Cerebellar nuclear complex (tissue), 1 donor: ENCODE results near the gene SYMPK.

Experiments used
- DNase-seq, 2 experiments: peaks; one replicate each; lab custom pipeline; 2025; lab: John Stamatoyannopoulos, UW

The SYMPK gene

DNA sequence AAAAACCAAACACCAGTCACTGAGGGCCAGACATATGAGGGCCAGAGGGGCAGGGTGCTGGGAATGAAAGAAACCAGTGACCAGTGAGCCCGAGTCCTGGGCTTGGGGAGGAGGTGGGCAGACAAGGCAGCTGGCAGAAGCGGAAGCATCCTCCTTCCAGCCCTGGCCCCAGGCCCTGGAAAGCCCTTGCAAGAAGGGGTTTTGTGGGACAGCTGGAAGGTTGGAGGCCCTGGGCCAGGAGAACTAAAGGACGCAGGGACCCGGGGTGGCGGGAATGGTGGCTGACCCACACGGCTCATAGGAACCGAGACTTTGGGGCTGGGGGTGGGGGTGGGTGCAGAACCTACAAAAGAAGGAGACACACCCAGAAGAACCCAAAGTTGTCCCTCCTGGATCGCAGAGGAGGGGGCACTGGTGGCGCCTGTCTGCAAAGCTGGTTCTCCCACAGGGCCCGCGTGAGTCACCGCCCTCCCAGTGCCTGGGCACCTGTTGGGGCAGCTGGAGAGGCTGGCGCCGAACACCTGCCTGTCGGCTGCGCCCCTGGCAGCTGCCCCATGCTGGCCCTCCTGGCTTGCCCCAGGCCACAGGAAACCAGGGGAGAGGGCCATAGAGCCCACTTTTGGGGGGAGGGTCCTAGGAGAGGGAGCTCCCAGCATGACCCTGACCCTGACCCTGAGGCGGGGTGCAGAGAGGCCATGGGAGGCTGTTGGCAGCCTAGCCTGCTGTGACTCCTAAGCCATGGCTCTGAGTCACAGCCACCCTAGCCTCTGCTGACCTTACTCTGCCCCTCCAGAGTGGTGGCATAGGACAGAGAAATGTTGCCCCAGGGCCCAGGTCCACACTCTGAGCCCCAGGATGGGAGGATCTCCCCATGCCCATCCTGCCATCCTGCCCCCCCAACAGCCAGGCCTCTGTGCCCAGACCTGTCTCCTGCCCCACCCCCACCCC is 81.5 kb downstream of the SYMPK start:
- no peak for DNase-seq

DNA sequence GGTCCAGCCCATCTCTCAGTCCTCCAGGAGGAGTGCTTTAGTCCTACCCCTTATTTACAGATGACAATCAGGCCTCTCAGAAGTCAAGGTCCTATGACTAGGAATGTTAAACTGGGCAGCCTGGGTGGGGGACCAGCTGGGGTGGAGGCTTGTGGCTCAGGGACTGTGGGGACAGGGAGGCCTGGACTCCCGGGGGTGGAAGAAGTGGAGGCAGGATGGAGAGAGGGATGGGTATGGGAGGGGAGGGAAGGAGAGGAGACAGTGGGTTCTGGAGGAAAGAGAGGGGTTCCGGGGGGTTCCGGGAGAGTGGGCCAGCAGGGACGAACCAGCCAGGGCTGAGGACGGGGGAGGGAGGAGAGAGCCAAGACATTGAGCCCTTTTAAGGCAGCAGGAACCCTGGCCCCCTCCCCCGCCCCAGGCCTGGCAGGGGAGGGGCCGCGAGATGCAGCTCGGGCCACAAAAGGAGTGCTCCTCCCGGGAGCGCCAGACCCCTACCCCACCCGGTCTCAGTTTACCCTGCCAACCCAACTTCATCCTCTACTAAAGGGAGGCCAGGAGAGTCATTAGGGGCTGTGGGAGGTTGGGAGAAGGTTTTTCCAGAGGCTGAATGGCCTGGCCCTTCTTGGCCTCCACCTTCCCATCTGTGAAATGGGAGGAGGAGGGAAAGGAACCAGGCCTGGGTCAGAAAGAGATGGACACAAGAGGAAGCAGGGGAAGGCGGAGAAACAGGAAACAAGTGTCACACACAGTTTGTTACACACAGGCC is 82.3 kb downstream of the SYMPK start:
- DNase-seq: no peak

DNA sequence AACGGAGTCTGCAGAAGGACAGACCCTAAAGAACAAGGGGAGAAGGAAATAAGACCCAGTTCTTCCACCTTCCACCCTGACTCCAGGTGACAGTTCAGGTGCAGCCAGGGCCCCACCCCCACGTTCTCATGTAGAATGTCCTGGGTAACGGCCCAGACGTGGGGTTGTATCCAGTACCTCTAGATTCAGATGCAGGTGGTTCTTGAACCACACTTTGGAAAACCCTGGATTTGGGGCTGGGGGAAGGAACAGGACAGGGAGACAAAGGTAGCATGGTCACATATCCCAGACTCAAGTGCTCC is 82.8 kb downstream of the SYMPK start:
- DNase-seq: no peak

DNA sequence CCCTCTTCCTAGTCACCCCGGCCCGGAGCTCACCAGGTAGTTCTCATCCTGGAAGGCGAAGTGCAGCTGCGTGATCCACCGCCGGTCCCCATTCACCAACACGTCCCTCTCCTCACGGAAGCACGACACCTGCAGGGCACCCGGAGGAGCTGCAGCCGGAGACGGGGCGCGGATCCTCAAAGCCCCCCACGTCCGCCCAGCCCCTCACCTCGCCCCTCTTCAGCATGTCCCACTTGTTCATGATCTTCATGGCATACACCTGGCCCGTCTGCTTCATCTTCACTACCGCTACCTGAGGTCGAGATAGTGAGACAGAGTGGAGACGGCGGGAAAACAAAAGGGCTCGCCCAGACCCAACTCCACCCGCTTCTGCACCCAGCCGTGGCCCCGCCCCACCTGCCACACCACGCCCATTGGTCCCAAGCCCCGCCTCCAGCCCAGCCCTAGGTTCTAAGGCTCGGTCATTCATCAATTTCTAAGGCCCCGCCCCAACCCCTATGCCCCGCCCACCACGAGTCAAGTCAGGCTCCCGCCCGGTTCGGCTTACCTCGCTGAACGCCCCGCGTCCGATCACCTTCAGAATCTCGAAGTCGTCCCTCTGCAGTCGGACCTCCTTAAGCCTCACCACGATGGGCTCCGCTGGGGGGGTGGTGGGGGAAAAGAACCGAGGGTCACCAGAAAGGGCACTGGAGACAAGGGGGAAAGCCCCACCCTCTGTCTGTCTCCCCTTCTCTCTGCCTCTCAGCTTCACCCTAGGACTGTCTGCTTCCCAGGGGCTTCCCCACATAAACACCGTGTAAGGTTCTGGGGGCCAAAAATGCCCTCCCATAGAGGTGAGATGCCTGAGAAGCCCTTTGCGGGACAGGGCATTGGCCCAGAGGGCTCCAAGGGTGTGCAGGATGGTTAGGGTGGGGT is 83.5 kb downstream of the SYMPK start:
- no peak for DNase-seq

DNA sequence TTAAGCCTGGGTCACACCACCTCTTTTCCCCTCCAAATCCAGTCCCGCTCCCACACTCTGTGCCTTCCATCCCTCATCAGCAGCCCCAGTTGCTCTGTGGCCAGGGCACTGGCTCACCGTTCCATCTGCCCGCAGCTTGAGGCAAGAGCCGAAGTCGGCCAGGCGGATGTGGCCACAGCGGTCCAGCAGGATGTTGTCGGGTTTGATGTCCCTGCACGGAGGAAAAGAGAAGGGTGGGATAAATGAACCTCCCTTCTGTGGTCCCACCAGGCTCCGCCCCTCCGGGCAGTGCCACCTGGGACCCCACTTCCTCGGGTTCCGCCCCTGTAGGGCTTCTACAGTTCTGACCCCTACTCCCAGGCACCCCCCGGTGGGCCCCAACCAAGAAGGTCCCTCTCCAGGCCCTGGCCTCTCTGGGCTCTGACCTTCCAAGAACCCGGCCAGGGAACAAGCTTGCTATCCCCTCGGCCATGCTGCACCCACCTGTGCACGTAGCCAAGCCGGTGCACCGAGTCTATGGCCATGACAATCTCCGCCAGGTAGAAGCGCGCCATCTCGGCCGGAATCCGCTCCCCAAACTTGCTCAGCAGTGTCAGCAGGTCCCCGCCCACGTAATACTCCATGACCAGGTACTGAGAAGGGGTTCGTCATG is 84.8 kb downstream of the SYMPK start:
- DNase-seq: no peak

DNA sequence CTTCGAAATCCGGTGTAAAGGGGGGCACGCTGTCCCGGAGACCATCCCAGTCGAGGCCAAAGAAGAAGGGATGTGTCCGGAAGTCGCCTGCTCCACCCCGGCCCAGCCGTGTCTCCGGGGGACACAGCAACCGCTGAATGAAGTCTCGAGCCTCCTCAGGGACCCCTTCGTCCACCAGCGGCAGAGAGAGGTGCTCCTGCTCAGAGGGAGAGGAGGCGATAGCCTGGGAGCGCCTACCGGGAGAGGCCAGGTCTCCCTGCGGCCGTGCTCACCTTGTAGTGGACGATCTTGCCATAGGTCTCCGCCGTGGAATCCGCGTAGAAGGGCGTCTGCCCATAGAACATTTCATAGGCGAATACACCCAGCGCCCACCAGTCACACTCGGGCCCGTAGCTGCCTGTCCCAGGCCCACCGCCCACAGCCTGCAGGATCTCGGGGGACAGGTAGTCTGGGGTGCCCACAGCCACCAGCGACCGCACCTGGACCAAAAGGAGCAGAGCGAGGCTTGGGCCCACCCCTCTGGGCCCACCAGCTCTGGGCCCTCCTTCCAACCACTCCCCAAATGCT is 85.5 kb downstream of the SYMPK start:
- no peak for DNase-seq

DNA sequence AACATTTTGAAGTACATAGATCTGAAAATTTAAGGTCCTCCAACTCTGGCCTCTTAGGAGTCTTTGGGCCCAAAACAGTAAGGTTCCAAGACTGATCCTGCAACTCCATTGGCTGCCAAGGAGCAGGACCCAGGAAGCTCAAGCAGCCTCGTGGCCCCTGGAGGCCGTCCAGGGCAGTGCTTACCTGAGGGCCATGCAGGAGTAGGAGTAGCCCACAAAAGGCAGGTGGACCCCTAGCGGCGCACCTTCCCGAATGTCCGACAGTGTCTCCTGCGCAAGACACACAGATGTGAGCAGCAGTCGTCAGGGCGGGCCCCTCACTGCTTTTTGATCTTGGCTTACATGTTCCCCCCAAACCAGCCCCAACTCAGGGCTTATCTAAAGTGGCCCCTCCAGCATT is 88.2 kb downstream of the SYMPK start:
- no peak for DNase-seq

DNA sequence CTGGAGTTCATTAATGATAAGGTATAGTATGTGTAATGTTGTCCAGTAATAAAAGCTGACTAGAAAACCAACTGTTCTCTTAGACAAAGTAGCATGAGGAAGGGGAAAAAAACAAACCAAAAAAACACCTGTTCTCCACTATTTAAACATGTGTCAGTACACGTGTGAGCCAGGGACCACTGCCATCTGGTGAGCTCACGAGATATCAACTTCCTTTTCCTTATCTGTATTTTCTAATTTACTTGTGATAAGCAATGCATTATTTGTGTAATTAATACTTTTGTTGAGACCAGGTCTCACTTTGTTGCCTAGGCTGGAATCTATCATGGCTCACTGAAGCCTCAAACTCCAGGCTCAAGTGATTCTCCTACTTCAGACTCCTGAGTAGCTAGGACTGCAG is 89.6 kb downstream of the SYMPK start:
- no peak for DNase-seq

DNA sequence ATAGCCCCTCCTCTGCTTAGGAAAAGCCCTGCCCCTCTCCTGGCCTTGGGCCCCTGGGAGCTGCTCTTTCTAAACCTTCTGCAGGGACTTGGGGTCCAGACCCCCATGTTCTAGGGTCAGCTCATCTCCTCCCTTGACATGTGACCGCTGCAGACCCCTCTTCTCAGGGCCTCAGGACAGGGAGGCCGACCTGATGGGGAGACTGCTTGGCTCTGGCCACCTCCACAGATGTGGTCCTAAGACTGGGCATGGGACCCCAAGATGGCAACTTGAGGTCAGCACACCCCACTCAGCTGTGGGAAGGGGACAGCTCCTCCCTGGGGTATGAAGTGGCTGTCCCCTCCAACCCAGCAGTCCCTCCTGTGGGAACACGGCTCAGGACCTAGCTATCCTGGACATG is 90.0 kb downstream of the SYMPK start:
- no peak for DNase-seq

DNA sequence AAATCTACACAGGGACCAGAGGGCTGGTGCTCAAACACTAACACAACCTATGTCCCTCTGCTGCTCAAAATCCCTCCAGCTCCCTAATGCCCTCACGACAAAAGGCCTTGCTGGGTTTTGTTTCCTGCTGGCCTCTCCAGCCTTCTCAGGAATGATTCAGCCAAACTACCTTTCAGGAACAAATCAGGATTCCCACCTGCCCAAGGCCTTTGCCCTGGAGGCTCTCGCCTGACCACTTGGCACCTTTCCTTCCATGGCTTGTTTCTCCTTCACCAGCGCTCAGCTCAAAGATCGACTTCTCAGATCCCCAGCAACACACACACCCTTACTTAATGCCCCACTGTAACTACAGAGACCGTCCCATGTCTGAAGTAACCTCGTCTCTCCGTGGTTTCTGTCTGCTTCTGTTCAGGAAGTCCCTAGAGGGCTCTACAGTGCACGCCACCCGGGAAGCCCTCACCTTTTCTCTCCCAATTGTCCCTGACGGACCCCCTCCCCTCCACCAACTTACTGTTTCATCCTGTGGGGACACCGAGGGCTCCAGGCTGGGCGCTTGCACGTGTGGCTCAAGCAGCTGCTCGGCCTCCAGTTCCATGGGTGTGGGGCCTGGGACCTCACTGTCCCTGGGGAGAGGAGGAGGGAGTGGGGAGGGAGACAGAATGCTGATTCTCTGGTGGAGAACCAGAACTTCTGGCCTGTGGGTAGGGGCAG is 90.7 kb downstream of the SYMPK start:
- no peak for DNase-seq

DNA sequence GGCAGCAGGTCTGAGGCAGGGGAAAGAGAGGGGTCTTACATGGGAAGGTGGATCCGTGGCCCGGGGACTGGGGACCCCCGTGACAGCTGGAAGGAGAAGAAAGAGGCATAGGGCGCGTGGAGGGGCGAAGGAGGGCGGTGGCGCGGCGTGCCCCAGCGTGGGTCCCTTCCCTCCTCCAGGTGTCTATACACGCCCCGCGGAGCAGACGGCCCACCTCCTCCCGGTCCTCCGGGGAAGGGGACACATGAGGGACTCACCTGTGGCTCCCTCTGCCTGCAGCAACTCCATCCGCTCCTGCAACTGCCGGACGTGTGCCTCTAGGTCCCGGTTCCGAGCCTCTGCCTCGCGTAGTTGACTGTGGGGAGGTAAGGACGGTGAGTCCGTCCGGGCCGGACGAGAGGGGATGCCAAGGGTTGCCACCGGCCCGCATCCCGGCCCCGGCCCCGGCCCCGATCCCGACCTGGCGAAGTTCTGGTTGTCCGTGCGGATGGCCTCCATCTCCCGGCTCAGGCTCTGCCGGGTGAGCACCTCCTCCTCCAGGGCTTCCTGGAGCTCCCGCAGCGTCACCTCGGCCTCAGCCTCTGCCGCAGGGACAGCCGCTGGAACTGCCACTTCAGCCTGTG is 91.5 kb downstream of the SYMPK start:
- no peak for DNase-seq

DNA sequence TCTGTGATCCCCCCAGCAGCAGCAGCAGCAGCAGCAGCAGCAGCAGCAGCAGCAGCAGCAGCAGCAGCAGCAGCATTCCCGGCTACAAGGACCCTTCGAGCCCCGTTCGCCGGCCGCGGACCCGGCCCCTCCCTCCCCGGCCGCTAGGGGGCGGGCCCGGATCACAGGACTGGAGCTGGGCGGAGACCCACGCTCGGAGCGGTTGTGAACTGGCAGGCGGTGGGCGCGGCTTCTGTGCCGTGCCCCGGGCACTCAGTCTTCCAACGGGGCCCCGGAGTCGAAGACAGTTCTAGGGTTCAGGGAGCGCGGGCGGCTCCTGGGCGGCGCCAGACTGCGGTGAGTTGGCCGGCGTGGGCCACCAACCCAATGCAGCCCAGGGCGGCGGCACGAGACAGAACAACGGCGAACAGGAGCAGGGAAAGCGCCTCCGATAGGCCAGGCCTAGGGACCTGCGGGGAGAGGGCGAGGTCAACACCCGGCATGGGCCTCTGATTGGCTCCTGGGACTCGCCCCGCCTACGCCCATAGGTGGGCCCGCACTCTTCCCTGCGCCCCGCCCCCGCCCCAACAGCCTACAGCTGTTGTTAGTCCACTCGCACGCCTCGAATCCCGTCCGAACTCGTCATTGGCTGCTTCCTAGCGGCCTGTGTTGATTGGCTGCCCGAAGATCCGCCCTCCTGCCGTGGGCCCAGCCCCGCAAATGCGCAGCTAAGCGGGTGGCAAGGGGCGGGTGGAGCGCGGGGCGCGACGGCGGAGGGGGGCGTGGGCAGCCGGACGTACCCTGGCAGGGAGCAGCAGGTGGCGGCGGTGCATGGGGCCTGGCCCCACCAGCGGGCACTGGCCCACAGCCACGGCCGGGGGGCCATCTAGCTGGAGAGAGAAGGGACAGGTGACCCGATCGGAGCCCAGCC is 92.5 kb downstream of the SYMPK start:
- DNase-seq: no peak

DNA sequence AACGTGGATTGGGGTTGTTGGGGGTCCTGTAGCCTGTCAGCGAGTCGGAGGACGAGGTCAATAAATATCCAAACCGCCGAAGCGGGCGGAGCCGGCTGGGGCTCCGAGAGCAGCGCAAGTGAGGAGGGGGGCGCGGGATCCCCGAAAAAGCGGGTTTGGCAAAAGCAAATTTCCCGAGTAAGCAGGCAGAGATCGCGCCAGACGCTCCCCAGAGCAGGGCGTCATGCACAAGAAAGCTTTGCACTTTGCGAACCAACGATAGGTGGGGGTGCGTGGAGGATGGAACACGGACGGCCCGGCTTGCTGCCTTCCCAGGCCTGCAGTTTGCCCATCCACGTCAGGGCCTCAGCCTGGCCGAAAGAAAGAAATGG is 93.1 kb downstream of the SYMPK start:
- no peak for DNase-seq

DNA sequence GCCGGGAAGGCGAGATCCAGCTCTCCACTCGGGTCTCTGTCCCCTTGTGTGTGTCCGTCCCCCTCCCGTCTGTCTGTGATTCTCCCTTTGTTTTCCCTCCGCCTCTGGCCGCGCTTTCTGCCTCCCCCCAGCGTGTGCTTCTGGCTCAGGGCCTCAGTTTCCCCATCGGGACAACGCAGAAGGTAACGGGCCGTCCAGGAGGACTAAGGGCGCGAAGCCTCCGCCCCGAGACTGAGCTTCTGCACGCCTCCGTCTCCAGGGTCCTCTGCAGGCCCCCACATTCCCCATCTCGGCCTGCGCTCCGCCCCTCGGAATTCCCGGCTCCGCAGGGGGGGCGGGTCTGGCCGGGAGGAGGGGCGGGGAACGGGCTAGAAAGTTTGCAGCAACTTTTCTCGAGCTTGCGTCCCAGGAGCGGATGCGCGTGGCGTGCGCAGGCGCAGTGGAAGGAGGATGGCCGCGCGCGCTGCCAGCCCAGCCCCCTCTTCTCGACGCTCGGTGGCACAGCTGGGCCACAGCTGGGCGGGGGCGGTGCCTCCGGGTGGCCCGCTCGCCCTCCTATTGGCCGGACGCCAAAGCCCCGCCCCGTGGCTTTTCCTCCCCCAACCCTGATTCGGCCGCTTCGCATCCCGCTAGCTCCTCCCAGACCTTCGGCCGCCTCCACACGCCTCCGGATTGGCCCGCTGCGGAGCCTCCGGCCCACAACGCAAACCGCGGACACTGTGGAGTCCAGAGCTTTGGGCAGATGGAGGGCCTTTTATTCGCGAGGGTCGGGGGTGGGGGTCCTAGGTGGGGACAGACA is 93.8 kb downstream of the SYMPK start, which contains the start of gene SIX5:
SIX5 (minus strand) TSS at position 269 of the 799 bp plus-strand sequence. CDS start 408 bp downstream, outside the sequence.
- no peak for DNase-seq

DNA sequence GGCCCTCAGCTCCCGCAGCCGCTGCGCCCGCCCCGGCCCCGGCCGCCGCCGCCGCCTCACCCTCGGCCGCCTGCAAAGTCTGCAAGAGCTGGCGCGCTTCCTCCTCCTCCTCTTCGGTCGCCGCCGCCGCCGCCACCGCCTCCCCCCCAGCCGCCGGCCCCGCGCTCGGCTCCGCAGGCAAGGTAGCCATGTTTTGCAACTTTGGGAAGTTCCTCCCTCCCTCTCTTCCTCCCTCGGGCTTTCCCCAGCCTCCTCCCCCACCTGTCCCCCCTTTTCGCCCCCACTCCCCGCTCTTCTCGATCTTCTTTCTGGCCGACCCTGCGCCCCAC is 94.3 kb downstream of the SYMPK start:
- no peak for DNase-seq

DNA sequence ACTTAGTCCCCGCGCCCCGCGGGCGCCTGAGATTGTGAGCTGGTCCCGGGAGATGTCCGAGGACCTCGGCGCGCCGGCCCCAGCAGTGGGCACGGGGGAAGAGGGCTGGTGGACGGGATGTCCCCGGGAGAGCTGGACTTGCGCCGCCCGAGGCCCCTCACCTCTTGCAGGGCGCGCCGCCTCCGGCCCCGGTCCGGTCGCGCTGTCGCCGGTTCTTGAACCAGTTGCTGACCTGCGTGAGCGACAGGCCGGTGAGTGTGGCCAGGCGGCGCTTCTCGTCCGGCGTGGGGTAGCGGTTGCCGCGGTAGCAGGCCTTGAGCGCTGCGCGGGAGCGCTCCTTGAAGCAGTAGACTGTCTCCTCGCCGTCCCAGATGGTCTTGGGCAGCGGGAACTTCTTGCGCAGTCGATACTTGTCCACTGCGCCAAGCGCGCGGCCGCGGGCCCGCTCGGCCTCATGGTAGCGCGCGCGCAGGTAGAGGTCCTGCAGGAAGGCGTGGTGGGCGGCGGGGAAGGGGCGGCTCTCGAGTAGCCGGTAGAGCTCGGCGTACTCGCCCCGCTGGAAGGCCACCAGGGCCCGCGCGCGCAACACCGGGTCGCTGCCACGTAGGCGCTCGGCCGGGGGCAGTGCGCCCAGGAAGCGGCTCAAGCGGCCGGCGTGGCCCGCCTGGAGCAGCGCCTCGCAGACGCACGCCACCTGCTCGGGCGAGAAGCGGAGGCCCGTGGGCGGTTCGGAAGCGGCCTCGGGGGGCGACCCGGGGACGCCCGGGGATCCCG is 94.9 kb downstream of the SYMPK start:
- DNase-seq: no peak

DNA sequence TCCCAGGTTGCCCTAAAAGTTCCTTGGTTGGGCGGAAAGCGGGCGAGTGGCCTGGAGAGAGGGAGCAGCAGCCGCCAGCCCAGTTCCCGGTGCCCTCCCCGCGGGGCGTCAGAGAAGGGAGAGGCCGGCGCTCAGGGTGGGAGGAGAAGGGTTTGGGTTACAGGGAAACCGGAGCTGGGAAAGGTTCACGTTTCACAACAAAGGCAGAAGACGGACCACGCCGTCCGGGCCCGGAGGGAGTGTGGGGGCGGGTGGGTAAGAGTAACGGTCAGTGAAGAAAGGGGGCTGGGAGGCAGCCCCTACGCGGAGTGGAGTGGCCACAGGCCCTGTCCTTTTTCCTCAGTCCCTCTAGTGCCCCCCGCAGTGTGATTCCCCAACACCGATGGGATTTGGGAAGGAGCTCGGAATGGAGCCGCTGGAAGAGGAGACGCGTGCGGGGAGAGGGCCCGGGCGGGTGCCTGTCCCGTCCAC is 95.5 kb downstream of the SYMPK start:
- no peak for DNase-seq
